Body of pancreas (tissue), 4 donors: Measurements from ENCODE around the gene PGF. TPM values are rescaled to one million over a fixed set of nuclear protein-coding genes. Genes with fewer than 3 reads are reported as not detected.

Experiments used
- ATAC-seq: fragments of 150-250 bp; one replicate; pipeline ENCODE4 v1.9.1; 2016
- DNase-seq, 4 donors: peaks; one replicate each; pipeline ENCODE4 v3.0.0-alpha.2; 2019
- H3K27ac ChIP-seq, 4 donors: fragments of 200-600 bp; sonication (generic); 1 replicate in 3 of 4; 2 replicates in 1 of 4; pipeline versions ENCODE4 v1.5.1 to v1.6.1; 2016 to 2019; ENCODE audit warnings: mild to moderate bottlenecking in 1 of 4, mixed read lengths in 1 of 4, moderate library complexity in 1 of 4
- H3K27me3 ChIP-seq, 2 donors: fragments of 200-600 bp; sonication (generic); one replicate each; pipeline ENCODE4 v1.6.0; 2016; ENCODE audit warnings: mild to moderate bottlenecking in 1 of 2
- H3K36me3 ChIP-seq, 2 donors: fragments of 200-600 bp; sonication (generic); replicated peaks in 1 of 2; 2 replicates each; pipeline ENCODE4 v1.5.1; 2016; ENCODE audit warnings: low read depth in 2 of 2; ENCODE audit not compliant: insufficient read depth in 1 of 2
- H3K4me1 ChIP-seq: fragments of 200-600 bp; sonication (generic); one replicate; pipeline ENCODE4 v1.6.0; 2016
- H3K4me3 ChIP-seq, 2 donors: fragments of 200-600 bp; sonication (generic); 1 replicate in 1 of 2; 2 replicates in 1 of 2; pipeline ENCODE4 v1.5.1; 2016 to 2019
- H3K9me3 ChIP-seq, 3 donors: fragments of 200-600 bp; sonication (generic); 1 replicate in 2 of 3; 2 replicates in 1 of 3; pipeline ENCODE4 v1.5.1; 2016
- CTCF ChIP-seq, 7 experiments: fragments of 450-650 bp in 4 of 7; fragments of 200-600 bp in 3 of 7; sonication (generic) in 3 of 7; IDR thresholded peaks; one replicate each; pipeline ENCODE4 v1.5.1; 2016 to 2019; ENCODE audit warnings: antibody characterized with exemption in 7 of 7
- POLR2A ChIP-seq, 3 donors: fragments of 450-650 bp; IDR thresholded peaks; one replicate each; pipeline ENCODE4 v1.6.1; 2016; ENCODE audit warnings: antibody characterized with exemption in 3 of 3, mild to moderate bottlenecking in 2 of 3
- WGBS, 2 donors: methylation state at CpG; one replicate each; pipeline ENCODE4 v1.1.5; 2017; 5-methylcytosine and 5-hydroxymethylcytosine counted together
- intact Hi-C: fragments of 100-400 bp; cut with DNase I; formaldehyde crosslinking; loops from one replicate; pipeline ENCODE4 v1.15.1; 2023
- total RNA-seq, 2 donors: library from RNA; depleted of rRNA; stranded (reverse); fragments of >200 nt; gene quantifications; one replicate each; pipeline ENCODE4 v1.1.0, GENCODE V29; 2016

PGF gene
- total RNA-seq, 2 donors from 2014 or later = 2.3 to 6.6 TPM

GRCh38 chr14:74963705-74964271, 8.4 kb upstream of the PGF start:
- no peaks in the 10 kb centered on the region for H3K27me3 ChIP-seq
- H3K4me1 ChIP-seq = no peaks in the 10 kb centered on the region
- 36 to 56% methylated on average over 8 to 9 of the region's 9 CpGs for WGBS, 2 donors
- H3K9me3 ChIP-seq = no peaks in the 10 kb centered on the region
- no peak for DNase-seq
- no peak overlapping the region for H3K27ac ChIP-seq
- intact Hi-C loops = no loop called here
- no peak overlapping the region for H3K4me3 ChIP-seq
- no peaks in the 10 kb centered on the region for H3K36me3 ChIP-seq
- TF ChIP-seq CTCF (IDR thresholded peaks at IDR 0.05) (no peak), POLR2A (IDR thresholded peaks at IDR 0.05) (no peak)
- ATAC-seq = peak; percentile 30

- H3K4me3 ChIP-seq = no peak overlapping the region
- ATAC-seq (no peak), DNase-seq (no peak)
- H3K4me1 ChIP-seq = no peaks in the 10 kb centered on the region
- H3K36me3 ChIP-seq = no peaks in the 10 kb centered on the region
- intact Hi-C loops = no loop called here
- H3K9me3 ChIP-seq = no peaks in the 10 kb centered on the region
- no peak overlapping the region for H3K27ac ChIP-seq
- H3K27me3 ChIP-seq = no peaks in the 10 kb centered on the region
- WGBS, 2 donors = 54 to 58% methylated on average over 6 to 12 of the region's 12 CpGs
- no peak for TF ChIP-seq POLR2A (IDR thresholded peaks at IDR 0.05)
- no peak for TF ChIP-seq CTCF (IDR thresholded peaks at IDR 0.05)
Observed at GRCh38 chr14:74963178-74963704, 7.8 kb upstream of the PGF start.

GRCh38 chr14:74962493-74962892, 7.1 kb upstream of the PGF start:
- no peaks in the 10 kb centered on the region for H3K9me3 ChIP-seq
- no peaks in the 10 kb centered on the region for H3K36me3 ChIP-seq
- H3K4me1 ChIP-seq = no peaks in the 10 kb centered on the region
- DNase-seq (no peak), ATAC-seq (no peak)
- no peak overlapping the region for H3K27ac ChIP-seq
- no peak for TF ChIP-seq POLR2A (IDR thresholded peaks at IDR 0.05)
- TF ChIP-seq CTCF (IDR thresholded peaks at IDR 0.05) = no peak
- H3K27me3 ChIP-seq = no peaks in the 10 kb centered on the region
- no peak overlapping the region for H3K4me3 ChIP-seq
- 65 to 66% methylated on average over 8 of the region's 8 CpGs for WGBS, 2 donors
- intact Hi-C loops = no loop called here

- H3K9me3 ChIP-seq = no peaks in the 10 kb centered on the region
- no peak overlapping the region for H3K4me3 ChIP-seq
- H3K4me1 ChIP-seq = no peaks in the 10 kb centered on the region
- ATAC-seq (no peak), DNase-seq (no peak)
- intact Hi-C loops = no loop called here
- H3K36me3 ChIP-seq = no peaks in the 10 kb centered on the region
- WGBS, 2 donors = 57 to 76% methylated on average over 11 of the region's 11 CpGs
- no peaks in the 10 kb centered on the region for H3K27me3 ChIP-seq
- H3K27ac ChIP-seq = no peak overlapping the region
- TF ChIP-seq CTCF (IDR thresholded peaks at IDR 0.05) (no peak), POLR2A (IDR thresholded peaks at IDR 0.05) (no peak)
Observed at GRCh38 chr14:74962046-74962445, 6.6 kb upstream of the PGF start.
